Measurements from ENCODE around the gene BMS1. TPM values are rescaled to one million over a fixed set of nuclear protein-coding genes. Genes with fewer than 3 reads are reported as not detected.

BMS1 gene
- total and polyA plus RNA-seq, 2 of the 4 experiments (the other 2 are of a cell fraction): 7.5 to 22.9 TPM

GRCh38 chr10:42754155-42755027 lies 28.2 kb upstream of the BMS1 start:
- Histone ChIP-seq H2AK5ac (ENCODE audit: low read depth, low read length) (no peak overlapping the region), H3K23ac (ENCODE audit: low read depth, low read length) (no peak overlapping the region), H3K27me3 (ENCODE audit: control insufficient read depth, insufficient read depth, low read length) (peaks cover 34% of the 10 kb centered on the region), H3K9me3 (ENCODE audit: control insufficient read depth, insufficient read depth, low read length) (no peaks in the 10 kb centered on the region), H3K9ac (ENCODE audit: low read depth, low read length) (no peak overlapping the region), H2AFZ (replicated peaks; ENCODE audit: low read length, poor library complexity) (peak overlapping the region; percentile 88), H3K4me3 (ENCODE audit: insufficient read depth, low read depth, low read length) (peak overlapping the region; percentile 38), H3K4me2 (ENCODE audit: low read depth, low read length) (peak overlapping the region; percentile 47), H2BK20ac (ENCODE audit: low read depth, low read length) (no peak overlapping the region), H4K5ac (ENCODE audit: low read depth, low read length) (no peak overlapping the region), H3K79me1 (ENCODE audit: low read depth in 1 of 2, low read length in 2 of 2) (no peaks in the 10 kb centered on the region), H3K9me1 (ENCODE audit: insufficient read depth, low read length) (no peaks in the 10 kb centered on the region; the same call in 1 of the 2 replicates), H3K4ac (ENCODE audit: low read depth, low read length) (no peak overlapping the region), H3K27ac (ENCODE audit: insufficient read depth, low read length) (no peak overlapping the region), H3K18ac (ENCODE audit: low read depth, low read length) (no peak overlapping the region), H3K36me3 (ENCODE audit: control insufficient read depth, insufficient read depth, low read length) (no peaks in the 10 kb centered on the region), H3K14ac (replicated peaks; ENCODE audit: low read depth, low read length) (no peak overlapping the region), H2BK5ac (ENCODE audit: low read depth, low read length, poor library complexity, severe bottlenecking) (no peak overlapping the region), H2BK120ac (ENCODE audit: low read depth, low read length) (no peak overlapping the region), H4K20me1 (ENCODE audit: insufficient read depth, low read length) (no peaks in the 10 kb centered on the region), H4K8ac (ENCODE audit: low read depth in 2 of 2, low read length in 2 of 2) (no peak overlapping the region), H2AK9ac (replicated peaks; ENCODE audit: low read depth, low read length, poor library complexity) (peak overlapping the region; percentile 23), H2BK15ac (ENCODE audit: low read depth, low read length) (no peak overlapping the region), H3K56ac (ENCODE audit: extremely low read depth, insufficient read depth, low read length) (no peak overlapping the region), H4K91ac (ENCODE audit: insufficient read depth, low read depth, low read length) (no peak overlapping the region), H3K4me1 (ENCODE audit: control insufficient read depth, insufficient read depth, low read length) (no peaks in the 10 kb centered on the region)
- in situ Hi-C loops (cut with MboI; ENCODE audit: low sequenced_read_pairs) (no loop called here), intact Hi-C loops (cut with micrococcal nuclease) (no loop called here), dilution Hi-C loops (cut with HindIII; ENCODE audit: low sequenced_read_pairs, unreplicated experiment) (no loop called here)
- ChIA-PET CTCF (interaction anchor here (1.1 to 2.0 kb wide), 4 partner anchors 8 to 14 kb away, joined by 3 to 8 read pairs (median 4); no protein-coding TSS in a partner anchor), POLR2A (ENCODE audit: unreplicated experiment) (no interaction called here)
- no TSS peak for BruUV-seq (replicated peaks)
- ATAC-seq (ENCODE audit: low read depth): peak; percentile 35
- 1% methylated on average over 45 of the region's 89 CpGs; no CpG with 5 or more reads in 1 of the 2 experiments for WGBS, 2 experiments (ENCODE audit: extremely low coverage in 2 of 2, insufficient read length in 1 of 2)
- DNase-seq: no peak
- TF ChIP-seq, protein P1, sequence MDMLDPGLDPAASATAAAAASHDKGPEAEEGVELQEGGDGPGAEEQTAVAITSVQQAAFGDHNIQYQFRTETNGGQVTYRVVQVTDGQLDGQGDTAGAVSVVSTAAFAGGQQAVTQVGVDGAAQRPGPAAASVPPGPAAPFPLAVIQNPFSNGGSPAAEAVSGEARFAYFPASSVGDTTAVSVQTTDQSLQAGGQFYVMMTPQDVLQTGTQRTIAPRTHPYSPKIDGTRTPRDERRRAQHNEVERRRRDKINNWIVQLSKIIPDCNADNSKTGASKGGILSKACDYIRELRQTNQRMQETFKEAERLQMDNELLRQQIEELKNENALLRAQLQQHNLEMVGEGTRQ (IDR thresholded peaks at IDR 0.05; ENCODE audit: low read depth, low read length): no peak
- TF ChIP-seq NFE2L2 (IDR thresholded peaks at IDR 0.05; ENCODE audit: low read depth, low read length) (no peak), RFX5 (IDR thresholded peaks at IDR 0.05; ENCODE audit: low read depth, low read length) (no peak), FOS (IDR thresholded peaks at IDR 0.05; ENCODE audit: low read depth, low read length) (no peak), POLR2A (IDR thresholded peaks at IDR 0.05; ENCODE audit: low read depth, low read length) (no peak), CTCF (conservative IDR thresholded peaks at IDR 0.05; ENCODE audit: low read depth, low read length) (no peak), MAFK (IDR thresholded peaks at IDR 0.05; ENCODE audit: low read depth, low read length) (no peak), CEBPB (IDR thresholded peaks at IDR 0.05; ENCODE audit: low read depth, low read length) (no peak), RCOR1 (IDR thresholded peaks at IDR 0.05; ENCODE audit: insufficient replicate concordance, low read length) (no peak), BHLHE40 (IDR thresholded peaks at IDR 0.05; ENCODE audit: low read depth, low read length) (no peak), MXI1 (IDR thresholded peaks at IDR 0.05; ENCODE audit: borderline replicate concordance, low read depth, low read length) (no peak), MAZ (IDR thresholded peaks at IDR 0.05; ENCODE audit: borderline replicate concordance, low read depth, low read length) (no peak), CHD1 (IDR thresholded peaks at IDR 0.05; ENCODE audit: low read depth, low read length) (no peak), RAD21 (IDR thresholded peaks at IDR 0.05; ENCODE audit: low read length) (no peak), SMC3 (IDR thresholded peaks at IDR 0.05; ENCODE audit: low read depth, low read length) (no peak)

All from IMR-90 (cell line).